GM19328 (cell line): ENCODE measurements around the gene OR2G6.
"Not testable (repeated sequence)": the region's sequence is repeated elsewhere in the genome, so short reads cannot be mapped to it uniquely, and the experiment has no call there.

Source experiments
- ATAC-seq: cut with Tn5 transposase; IDR thresholded peaks from one replicate; pipeline ENCODE4 v1.9.1; 2021; ENCODE audit warnings: mild to moderate bottlenecking, moderate library complexity; ENCODE audit not compliant: unreplicated experiment

The OR2G6 gene

DNA sequence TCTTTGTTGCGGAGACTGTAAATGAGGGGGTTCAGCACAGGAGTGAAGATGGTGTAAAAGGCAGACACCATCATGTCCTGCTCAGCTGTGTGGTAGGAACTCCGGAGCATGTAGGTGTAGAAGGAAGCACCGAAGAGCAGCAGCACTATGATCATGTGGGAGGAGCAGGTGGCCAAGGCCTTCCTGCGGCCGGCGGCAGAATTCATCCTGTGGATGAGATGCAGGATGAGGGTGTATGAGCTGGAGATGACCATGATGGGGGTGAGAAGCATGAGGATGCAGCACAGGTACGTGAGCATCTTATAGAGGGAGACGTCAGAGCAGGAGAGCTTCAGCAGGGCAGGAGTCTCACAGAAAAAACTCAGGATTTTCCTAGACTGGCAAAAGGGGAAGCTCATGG is 66.0 kb downstream of the OR2G6 start:
- ATAC-seq = not testable (repeated sequence)

GRCh38 chr1:248574657-248575056 is 66.8 kb downstream of the OR2G6 start, which contains the start of gene OR2T34:
Gene OR2T34 (minus strand): TSS chr1:248574757. CDS start chr1:248574757, 0 bp downstream.
- not testable (repeated sequence) for ATAC-seq

GRCh38 chr1:248576260-248576980 is 68.5 kb downstream of the OR2G6 start:
- no peak for ATAC-seq
